ENCODE data around the gene TLR2. TPM values are rescaled to one million over a fixed set of nuclear protein-coding genes. Genes with fewer than 3 reads are reported as not detected.

Gene TLR2
- total RNA-seq, 1 experiment from 2014 or later: 0.90 TPM

- H3K36me3 Mint-ChIP-seq (ENCODE audit: insufficient read depth in 1 of 3, low read depth in 3 of 3): no peaks in the 10 kb centered on the region
- no peak for TF ChIP-seq CTCF (conservative IDR thresholded peaks at IDR 0.05)
Observed at GRCh38 chr4:153706519-153706918, 22.4 kb downstream of the TLR2 start.

More at GRCh38 chr4:153706519-153706918, 22.4 kb downstream of the TLR2 start:
- H4K20me1 ChIP-seq (ENCODE audit: control insufficient read depth, insufficient read depth, insufficient read length): no peaks in the 10 kb centered on the region
- DNase-seq: no peak
- no peak overlapping the region for H3K56ac ChIP-seq (ENCODE audit: insufficient read length, low read depth, low read length)
- no peak overlapping the region for H4K5ac ChIP-seq (ENCODE audit: insufficient read length, low read depth, low read length)
- H3K4ac ChIP-seq (ENCODE audit: low read depth, low read length): no peak overlapping the region
- H2BK15ac ChIP-seq (ENCODE audit: low read depth, low read length): no peak overlapping the region
- Mint-ChIP-seq H3K4me1 (no peaks in the 10 kb centered on the region), H3K9me3 (no peaks in the 10 kb centered on the region), H3K4me3 (no peak overlapping the region), H3K27me3 (ENCODE audit: low read depth) (peaks cover 10% of the 10 kb centered on the region; the same call in 1 of the 2 replicates), H3K27ac (no peak overlapping the region)
- no peak overlapping the region for H3K18ac ChIP-seq (ENCODE audit: insufficient read length, low read depth, low read length)
- no peaks in the 10 kb centered on the region for H3K79me1 ChIP-seq (ENCODE audit: insufficient read depth, low read depth, low read length, poor library complexity, severe bottlenecking)
- H3T11ph ChIP-seq (ENCODE audit: low read length): no peak overlapping the region
- H3K4me1 ChIP-seq (ENCODE audit: insufficient read depth, low read length): no peaks in the 10 kb centered on the region
- no peak overlapping the region for H3K9ac ChIP-seq (ENCODE audit: extremely low read depth, insufficient read length, low read length)
- no peak overlapping the region for H2BK20ac ChIP-seq (ENCODE audit: low read depth, low read length, poor library complexity, severe bottlenecking)
- H3K9me3 ChIP-seq (ENCODE audit: control insufficient read depth, low read depth, low read length): no peaks in the 10 kb centered on the region
- H3K27me3 ChIP-seq (ENCODE audit: insufficient read depth, low read length): no peaks in the 10 kb centered on the region
- no peak overlapping the region for H3K14ac ChIP-seq (ENCODE audit: insufficient read depth, low read length)
- H3K23ac ChIP-seq (ENCODE audit: insufficient read length, low read depth, low read length): no peak overlapping the region
- no peak overlapping the region for H2AK5ac ChIP-seq (ENCODE audit: insufficient read length, low read length)
- no peak overlapping the region for H4K8ac ChIP-seq (replicated peaks; ENCODE audit: insufficient read length, low read depth, low read length)
- no peak overlapping the region for H3K4me2 ChIP-seq (ENCODE audit: insufficient read depth, insufficient read length, low read length)
- H2AFZ ChIP-seq (ENCODE audit: low read length): no peak overlapping the region
- no peaks in the 10 kb centered on the region for H3K23me2 ChIP-seq (ENCODE audit: insufficient read length, low read depth, low read length, poor library complexity, severe bottlenecking)
- H2BK120ac ChIP-seq (ENCODE audit: low read depth, low read length, poor library complexity, severe bottlenecking): no peak overlapping the region
- H4K91ac ChIP-seq (ENCODE audit: insufficient read length, low read depth, low read length): no peak overlapping the region
- H2BK12ac ChIP-seq (ENCODE audit: insufficient read length, low read depth, low read length): no peak overlapping the region
- no peak overlapping the region for H3K27ac ChIP-seq (ENCODE audit: insufficient read length, low read depth, low read length)
- H2BK5ac ChIP-seq (ENCODE audit: insufficient read length, low read length): no peak overlapping the region
- no peaks in the 10 kb centered on the region for H3K79me2 ChIP-seq (ENCODE audit: insufficient read depth, low read length)
